Measurements from ENCODE around the gene FOLR1. TPM values are rescaled to one million over a fixed set of nuclear protein-coding genes. Genes with fewer than 3 reads are reported as not detected.
"Not testable (repeated sequence)": the region's sequence is repeated elsewhere in the genome, so short reads cannot be mapped to it uniquely, and the experiment has no call there.

FOLR1 gene
- total RNA-seq = not detected

DNA sequence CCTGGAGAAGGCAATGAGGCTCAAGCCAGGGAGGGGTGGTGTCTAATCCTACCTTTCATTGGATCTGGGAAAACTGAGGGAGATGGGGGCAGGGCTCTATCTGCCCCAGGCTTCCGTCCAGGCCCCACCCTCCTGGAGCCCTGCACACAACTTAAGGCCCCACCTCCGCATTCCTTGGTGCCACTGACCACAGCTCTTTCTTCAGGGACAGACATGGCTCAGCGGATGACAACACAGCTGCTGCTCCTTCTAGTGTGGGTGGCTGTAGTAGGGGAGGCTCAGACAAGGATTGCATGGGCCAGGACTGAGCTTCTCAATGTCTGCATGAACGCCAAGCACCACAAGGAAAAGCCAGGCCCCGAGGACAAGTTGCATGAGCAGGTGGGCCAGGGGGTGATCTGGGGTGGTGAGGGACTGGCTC lies at the start of gene FOLR1:
FOLR1 (plus strand) TSS at position 180 of the 421 bp plus-strand sequence; CDS start at position 214, 34 bp downstream.
- Histone ChIP-seq H3K4me3 (no peak within 1 kb of the TSS), H3K36me3 (no peaks in the 10 kb centered on the region), H3K27me3 (no peaks in the 10 kb centered on the region), H3K4me1 (no peaks in the 10 kb centered on the region), H3K27ac (no peak within 1 kb of the TSS), H3K9me3 (no peaks in the 10 kb centered on the region)
- intact Hi-C loops (cut with DNase I) = loop anchor here (5.0 kb wide), 1 partner anchor 1875 kb away; no protein-coding TSS in a partner anchor
- no peak for DNase-seq (ENCODE audit: extremely low spot score in 2 of 2)
- TF ChIP-seq POLR2AphosphoS5 (IDR thresholded peaks at IDR 0.05; ENCODE audit: insufficient read depth in 1 of 2, low read depth in 1 of 2) (no peak), POLR2A (IDR thresholded peaks at IDR 0.05) (no peak)
- TF ChIP-seq, protein P1, sequence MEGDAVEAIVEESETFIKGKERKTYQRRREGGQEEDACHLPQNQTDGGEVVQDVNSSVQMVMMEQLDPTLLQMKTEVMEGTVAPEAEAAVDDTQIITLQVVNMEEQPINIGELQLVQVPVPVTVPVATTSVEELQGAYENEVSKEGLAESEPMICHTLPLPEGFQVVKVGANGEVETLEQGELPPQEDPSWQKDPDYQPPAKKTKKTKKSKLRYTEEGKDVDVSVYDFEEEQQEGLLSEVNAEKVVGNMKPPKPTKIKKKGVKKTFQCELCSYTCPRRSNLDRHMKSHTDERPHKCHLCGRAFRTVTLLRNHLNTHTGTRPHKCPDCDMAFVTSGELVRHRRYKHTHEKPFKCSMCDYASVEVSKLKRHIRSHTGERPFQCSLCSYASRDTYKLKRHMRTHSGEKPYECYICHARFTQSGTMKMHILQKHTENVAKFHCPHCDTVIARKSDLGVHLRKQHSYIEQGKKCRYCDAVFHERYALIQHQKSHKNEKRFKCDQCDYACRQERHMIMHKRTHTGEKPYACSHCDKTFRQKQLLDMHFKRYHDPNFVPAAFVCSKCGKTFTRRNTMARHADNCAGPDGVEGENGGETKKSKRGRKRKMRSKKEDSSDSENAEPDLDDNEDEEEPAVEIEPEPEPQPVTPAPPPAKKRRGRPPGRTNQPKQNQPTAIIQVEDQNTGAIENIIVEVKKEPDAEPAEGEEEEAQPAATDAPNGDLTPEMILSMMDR (IDR thresholded peaks at IDR 0.05) = no peak

DNA sequence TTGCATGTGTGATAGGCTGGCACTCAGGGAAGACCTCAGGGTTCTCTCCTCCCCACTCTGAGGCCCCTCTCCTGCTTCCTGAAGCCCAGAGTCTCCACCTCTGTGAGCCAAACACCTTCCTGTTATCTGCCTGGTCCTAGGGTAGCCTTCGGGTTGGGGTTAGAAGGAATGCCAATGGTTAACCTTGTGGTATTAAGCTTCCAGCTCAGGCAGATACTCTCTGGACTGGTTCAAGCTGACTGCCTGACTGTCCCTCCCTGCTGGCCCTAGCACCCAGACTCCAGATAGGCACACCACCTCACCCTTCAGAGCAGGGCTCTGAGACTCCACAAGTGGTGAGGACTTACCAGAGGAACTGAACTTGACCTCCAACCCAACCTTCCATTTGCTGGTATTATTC lies 49.4 kb upstream of the FOLR1 start:
- H3K4me3 ChIP-seq; DNase-seq (ENCODE audit: extremely low spot score in 2 of 2); H3K36me3 ChIP-seq; H3K27ac ChIP-seq; H3K4me1 ChIP-seq; H3K27me3 ChIP-seq; H3K9me3 ChIP-seq: not testable (repeated sequence)
- intact Hi-C loops (cut with DNase I) = loop anchor here (10.0 kb wide), 1 partner anchor 272 kb away; no protein-coding TSS in a partner anchor

DNA sequence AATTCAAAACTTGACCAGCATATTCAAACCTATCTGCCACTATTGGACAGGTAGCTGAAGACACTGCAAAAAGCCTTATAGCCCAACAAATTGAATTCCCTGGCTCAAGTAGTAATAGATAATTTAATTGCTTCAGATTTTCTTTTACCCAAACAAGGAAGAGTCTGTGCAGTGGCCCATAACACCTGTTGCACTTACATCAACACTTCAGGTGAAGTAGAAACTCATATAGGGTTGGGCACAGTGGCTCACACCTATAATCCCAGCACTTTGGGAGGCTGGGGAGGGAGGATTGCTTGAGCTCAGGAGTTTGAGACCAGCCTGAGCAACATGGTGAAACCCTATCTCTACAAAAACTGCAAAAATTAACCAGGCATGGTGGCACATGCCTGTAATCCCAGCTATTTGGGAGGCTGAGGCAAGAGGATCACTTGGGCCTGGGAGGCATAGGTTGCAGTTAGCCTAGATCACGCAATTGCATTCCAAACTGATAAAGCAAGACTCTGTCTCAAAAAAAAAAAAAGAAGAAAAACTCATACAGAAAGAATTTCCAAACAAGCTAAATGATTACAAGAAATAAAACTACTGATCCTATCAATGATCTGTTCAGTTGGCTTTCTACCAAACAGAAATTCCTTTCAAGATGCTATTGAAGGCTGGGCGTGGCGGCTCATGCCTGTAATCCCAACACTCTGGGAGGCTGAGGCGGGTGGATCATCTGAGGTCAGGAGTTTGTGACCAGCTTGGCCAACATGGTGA lies 47.0 kb upstream of the FOLR1 start:
- TF ChIP-seq POLR2AphosphoS5 (IDR thresholded peaks at IDR 0.05; ENCODE audit: insufficient read depth in 1 of 2, low read depth in 1 of 2) = no peak
- TF ChIP-seq POLR2A (IDR thresholded peaks at IDR 0.05) = no peak
- TF ChIP-seq, protein P1 (IDR thresholded peaks at IDR 0.05) = no peak
- intact Hi-C loops (cut with DNase I) = loop anchor here (10.0 kb wide), 1 partner anchor 270 kb away; no protein-coding TSS in a partner anchor
- DNase-seq (ENCODE audit: extremely low spot score in 2 of 2) = no peak
- Histone ChIP-seq H3K4me1 (no peaks in the 10 kb centered on the region), H3K9me3 (no peaks in the 10 kb centered on the region), H3K4me3 (no peak overlapping the region), H3K27me3 (no peaks in the 10 kb centered on the region), H3K36me3 (no peaks in the 10 kb centered on the region), H3K27ac (no peak overlapping the region)

DNA sequence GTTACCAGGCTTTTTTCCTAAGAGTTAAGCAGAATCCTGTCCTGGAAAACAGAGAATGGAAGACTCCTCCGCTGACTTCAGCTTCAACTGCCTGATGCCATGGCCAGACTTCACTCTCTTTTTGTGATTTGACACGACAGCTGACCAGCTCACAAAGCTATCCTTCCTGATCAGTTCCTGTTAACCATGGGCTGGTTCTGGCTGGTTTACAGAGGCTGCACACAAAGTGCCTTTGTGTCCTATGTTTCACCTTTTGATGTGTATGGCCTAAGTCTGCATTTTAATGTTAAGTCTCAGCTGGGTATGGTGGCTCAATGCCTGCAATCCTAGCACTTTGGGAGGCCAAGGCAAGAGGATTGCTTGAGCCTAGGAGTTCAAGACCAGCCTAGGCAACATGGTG lies 45.3 kb upstream of the FOLR1 start:
- no peak for DNase-seq (ENCODE audit: extremely low spot score in 2 of 2)
- Histone ChIP-seq H3K9me3 (no peaks in the 10 kb centered on the region), H3K27me3 (no peaks in the 10 kb centered on the region), H3K36me3 (no peaks in the 10 kb centered on the region), H3K27ac (no peak overlapping the region), H3K4me3 (no peak overlapping the region), H3K4me1 (no peaks in the 10 kb centered on the region)
- no peak for TF ChIP-seq POLR2AphosphoS5 (IDR thresholded peaks at IDR 0.05; ENCODE audit: insufficient read depth in 1 of 2, low read depth in 1 of 2)
- TF ChIP-seq, protein P1 (IDR thresholded peaks at IDR 0.05) = no peak
- intact Hi-C loops (cut with DNase I) = loop anchor here (10.0 kb wide), 1 partner anchor 268 kb away; no protein-coding TSS in a partner anchor

DNA sequence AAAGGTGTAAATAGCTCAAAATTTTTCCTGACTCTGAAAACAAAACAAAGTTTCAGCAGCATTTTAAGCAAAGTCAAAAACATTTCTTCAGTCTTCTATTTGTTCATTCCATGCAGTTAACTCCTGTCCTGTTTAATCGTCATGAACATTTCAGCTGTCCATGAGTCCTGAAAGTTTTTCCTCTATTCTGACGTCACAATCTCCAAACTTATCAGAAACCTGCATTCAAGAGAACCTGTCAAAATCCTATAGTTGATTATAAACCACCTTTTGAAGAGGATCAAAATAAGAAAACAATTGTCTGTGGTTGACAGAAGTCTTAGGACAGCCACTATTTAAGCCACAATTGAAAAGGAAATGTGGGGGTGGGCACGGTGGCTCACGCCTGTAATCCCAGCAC lies 41.1 kb upstream of the FOLR1 start:
- Histone ChIP-seq H3K36me3 (no peaks in the 10 kb centered on the region), H3K4me3 (no peak overlapping the region), H3K9me3 (no peaks in the 10 kb centered on the region), H3K27me3 (no peaks in the 10 kb centered on the region), H3K4me1 (no peaks in the 10 kb centered on the region), H3K27ac (no peak overlapping the region)
- intact Hi-C loops (cut with DNase I) = no loop called here
- no peak for DNase-seq (ENCODE audit: extremely low spot score in 2 of 2)
- TF ChIP-seq, protein P1 (IDR thresholded peaks at IDR 0.05) = no peak
- TF ChIP-seq POLR2A (IDR thresholded peaks at IDR 0.05) (no peak), POLR2AphosphoS5 (IDR thresholded peaks at IDR 0.05; ENCODE audit: insufficient read depth in 1 of 2, low read depth in 1 of 2) (no peak)

DNA sequence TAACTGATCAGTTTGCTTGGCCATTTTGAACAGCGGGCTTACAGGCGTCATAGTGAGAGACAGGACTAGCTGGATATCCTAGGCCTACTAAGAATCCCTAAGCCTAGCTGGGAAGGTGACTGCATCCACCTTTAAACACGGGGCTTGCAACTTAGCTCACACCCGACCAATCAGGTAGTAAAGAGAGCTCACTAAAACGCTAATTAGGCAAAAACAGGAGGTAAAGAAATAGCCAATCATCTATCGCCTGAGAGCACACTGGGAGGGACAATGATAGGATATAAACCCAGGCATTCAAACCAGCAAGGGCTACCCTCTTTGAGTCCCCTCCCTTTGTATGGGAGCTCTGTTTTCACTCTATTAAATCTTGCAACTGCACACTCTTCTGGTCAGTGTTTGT lies 38.1 kb upstream of the FOLR1 start:
- H3K36me3 ChIP-seq; intact Hi-C loops (cut with DNase I); H3K27ac ChIP-seq; H3K4me1 ChIP-seq; H3K9me3 ChIP-seq; DNase-seq (ENCODE audit: extremely low spot score in 2 of 2); H3K4me3 ChIP-seq; H3K27me3 ChIP-seq: not testable (repeated sequence)
